Brain pericyte (primary cell): Measurements from ENCODE around the gene PRR14L.
A peak's percentile ranks its signal among the peaks of the same experiment; 100 is the strongest.
"Not testable (repeated sequence)": the region's sequence is repeated elsewhere in the genome, so short reads cannot be mapped to it uniquely, and the experiment has no call there.

Source experiments
- DNase-seq: peaks from one replicate; pipeline ENCODE4 v3.0.0-alpha.2; 2012; ENCODE audit warnings: low read depth, low spot score

The PRR14L gene

DNA sequence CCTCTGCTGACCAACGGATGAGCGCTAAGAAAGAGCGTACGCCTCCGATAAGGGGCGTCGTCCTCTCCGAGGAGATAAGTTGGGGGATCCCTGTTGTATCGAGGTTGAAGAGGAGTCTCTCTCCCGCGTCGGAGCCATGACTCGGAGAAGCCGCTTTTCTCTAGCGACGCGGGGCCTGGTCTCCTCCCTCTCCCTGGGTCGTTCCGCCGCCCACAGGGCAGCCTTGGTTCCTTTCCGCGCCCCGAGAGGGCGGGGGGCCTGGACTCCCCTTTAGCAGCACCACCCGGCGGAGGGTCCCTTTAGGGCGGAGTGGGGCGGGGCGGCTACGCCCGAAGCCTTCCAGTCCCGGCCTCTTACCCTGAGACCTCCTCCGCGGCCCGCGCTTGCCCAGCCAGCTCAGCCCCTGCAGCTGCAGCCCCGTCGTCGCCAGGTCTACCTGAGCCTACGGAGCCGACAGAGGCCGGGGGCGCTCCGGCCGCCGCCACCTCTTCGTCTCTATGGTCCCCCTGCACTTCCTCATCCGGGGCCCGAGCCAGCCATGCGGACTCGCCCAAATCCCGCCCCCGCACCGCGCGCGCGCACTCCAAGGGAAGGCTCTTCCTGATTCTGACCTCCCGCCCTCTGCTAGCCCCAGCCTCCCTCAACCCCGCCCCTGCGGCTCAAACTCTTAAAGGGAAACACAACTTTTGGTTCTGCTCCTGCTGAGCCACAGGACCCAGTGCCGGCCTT, at the start of gene PRR14L:
PRR14L (minus strand) TSS at position 497 of the 729 bp plus-strand sequence. CDS start 11,272 bp downstream, outside the sequence.
- peak; percentile 87 for DNase-seq

DNA sequence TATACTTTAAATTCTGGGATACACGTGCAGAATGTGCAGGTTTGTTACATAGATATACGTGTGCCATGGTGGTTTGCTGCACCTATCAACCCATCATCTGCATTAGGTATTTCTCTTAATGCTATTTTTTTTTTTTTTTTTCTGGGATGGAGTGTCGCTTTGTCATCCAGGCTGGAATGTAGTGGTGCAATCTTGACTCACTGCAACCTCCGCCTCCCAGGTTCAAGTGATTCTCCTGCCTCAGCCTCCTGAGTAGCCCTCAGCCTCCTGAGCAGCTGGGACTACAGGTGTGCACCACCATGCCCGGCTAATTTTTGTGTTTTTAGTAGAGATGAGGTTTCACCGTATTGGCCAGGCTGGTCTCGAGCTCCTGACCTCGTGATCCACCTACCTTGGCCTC, 49.4 kb upstream of the PRR14L start:
- DNase-seq = not testable (repeated sequence)

DNA sequence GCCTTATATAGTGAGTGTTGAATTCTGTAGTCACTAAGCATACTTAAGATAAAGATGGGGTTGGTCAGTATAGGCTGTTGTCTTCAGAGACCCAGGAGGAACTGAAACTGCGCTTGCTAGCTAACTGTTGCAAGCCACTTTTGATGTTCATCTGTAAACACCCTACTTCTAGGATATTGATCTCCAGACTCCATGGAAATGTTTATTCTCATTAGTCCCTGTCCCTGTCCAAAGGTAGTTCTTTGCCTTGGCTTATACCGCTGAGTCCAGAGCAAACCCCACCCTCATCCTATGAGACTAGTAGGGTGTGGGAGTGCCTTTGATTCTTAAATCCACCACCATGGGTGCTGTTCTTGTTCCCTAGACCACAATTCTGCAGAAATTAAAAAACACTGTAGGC, 40.3 kb upstream of the PRR14L start:
- no peak for DNase-seq

DNA sequence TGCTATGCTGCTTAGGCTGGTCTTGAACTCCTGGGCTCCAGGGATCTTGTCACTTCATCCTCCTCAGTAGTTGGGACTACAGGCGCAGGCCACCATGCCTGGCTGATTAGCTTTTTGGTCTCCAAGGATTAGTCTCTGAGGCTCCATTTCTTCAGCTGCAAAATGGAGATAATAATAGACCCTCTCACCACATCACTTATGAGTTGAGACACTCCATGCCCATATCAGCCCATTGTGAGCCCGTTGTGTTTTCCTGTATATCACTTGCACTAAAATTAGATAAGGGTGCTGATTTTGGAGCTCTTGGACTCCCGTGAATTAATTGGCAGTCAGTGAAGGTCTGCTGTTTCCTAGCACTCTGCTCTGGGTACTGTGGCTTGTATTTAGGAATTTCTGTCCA, 39.9 kb upstream of the PRR14L start:
- DNase-seq = no peak

DNA sequence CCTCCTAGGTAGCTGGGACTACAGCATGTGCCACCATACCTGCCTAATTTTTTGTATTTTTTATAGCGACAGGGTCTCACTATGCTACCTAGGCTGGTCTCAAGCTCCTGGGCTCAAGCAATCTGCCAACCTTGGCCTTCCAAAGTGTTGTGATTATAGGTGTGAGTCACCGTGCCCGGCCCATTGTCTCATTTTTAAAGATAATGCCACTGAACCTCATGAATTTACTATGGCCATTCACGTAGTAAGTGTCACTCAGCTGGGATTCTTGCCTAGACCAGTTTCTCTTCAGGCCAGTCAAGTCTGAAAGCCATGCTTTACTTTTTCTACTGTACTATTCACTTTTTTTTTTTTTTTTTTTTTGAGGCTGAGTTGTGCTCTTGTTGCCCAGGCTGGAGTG, 26.3 kb upstream of the PRR14L start:
- no peak for DNase-seq

DNA sequence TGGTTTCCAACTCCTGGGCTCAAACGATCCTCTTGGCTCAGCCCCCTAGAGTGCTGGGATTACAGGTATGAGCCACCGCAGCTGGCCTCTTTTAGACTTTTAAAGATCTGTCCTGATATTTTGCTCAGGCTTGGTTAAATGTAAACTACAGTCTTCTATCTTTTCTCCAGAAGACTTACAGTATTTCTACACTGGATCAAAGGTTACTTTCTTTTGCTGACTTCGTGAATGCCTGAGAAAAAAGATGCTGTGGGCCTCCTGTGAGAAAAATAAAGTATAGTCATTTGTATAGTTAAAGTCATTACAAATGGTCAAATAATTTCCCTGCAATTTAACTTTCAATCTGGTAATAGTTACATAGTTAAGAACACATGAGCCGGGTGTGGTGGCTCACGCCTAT, 23.5 kb upstream of the PRR14L start:
- DNase-seq = no peak

DNA sequence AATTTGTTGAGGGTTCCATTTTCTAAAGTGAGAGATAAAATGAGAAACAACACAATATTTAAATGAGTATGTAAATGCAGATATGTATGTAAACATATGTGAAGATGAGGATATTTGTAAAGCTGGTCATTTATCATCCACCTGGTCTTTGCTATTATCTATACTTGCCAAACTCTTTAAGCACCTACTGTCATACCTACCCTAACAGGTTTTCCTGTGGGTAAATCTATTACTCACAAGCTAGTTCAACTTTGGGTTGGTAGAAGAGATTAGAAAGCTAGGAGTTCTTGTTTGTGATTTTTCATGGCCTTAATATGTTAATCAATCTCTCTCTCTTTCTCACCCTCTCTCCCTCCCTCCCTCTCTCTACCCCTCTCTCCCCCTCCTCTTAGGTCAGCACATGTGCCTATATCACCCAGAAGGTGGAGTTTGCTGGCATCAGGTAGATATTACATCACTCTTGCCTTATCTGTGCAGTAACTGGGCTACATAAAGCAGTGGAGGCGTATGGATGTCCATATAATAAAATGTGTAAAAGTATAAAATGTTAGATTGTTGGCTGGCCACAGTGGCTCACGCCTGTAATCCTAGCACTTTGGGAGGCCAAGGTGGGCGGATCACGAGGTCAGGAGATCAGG, 18.6 kb upstream of the PRR14L start:
- DNase-seq = no peak

DNA sequence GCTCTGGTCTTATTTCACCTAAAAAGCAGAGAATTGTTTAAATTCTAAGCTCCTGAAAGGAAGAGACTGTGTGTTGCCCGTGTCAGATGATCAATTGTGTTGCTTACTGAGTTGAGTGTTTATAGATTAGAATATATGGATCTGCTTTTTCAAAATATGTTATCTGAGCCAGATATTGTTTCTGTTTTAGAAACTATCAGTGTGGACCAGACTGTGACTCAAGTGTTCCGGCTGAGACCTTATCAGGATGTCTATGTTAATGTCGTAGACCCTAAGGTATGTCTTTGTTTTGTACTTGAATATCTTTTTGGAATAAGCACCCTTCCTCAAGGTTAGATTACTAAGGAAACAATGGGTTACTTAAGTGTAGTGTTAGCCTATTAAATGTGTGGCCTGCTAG, 14.9 kb upstream of the PRR14L start:
- no peak for DNase-seq

DNA sequence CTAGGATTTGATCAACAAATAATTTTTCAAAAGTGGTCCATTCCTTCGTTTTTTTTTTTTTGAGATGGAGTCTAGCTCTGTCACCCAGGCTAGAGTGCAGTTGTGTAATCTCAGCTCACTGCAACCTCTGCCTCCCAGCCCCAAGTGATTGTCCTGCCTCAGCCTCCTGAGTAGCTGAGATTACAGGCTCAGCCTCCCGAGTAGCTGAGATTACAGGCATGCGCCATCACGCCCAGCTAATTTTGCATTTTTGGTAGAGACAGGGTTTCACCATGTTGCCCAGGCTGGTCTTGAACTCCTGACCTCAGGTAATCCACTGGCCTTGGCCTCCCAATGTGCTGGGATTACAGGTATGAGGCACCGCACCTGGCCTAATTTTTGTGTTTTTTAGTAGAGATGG, 8.9 kb upstream of the PRR14L start:
- DNase-seq = not testable (repeated sequence)

DNA sequence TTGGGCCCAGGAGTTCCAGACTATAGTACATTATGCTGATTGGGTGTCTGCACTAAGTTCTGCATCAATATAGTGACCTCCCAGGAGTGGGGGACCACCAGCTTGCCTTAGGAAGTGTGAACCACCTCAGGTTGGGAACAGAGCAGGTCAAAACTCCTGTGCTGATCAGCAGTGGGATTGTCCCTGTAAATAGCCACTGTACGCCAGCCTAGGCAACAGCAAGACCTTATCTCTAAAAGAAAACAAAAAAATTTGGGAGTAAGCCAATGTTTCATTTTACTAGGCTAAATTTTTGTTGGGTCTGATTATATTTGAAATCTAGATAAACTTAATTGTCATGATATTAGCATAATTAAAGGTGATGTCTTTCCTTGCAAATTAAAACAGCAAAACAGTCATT, 7.3 kb upstream of the PRR14L start:
- no peak for DNase-seq

DNA sequence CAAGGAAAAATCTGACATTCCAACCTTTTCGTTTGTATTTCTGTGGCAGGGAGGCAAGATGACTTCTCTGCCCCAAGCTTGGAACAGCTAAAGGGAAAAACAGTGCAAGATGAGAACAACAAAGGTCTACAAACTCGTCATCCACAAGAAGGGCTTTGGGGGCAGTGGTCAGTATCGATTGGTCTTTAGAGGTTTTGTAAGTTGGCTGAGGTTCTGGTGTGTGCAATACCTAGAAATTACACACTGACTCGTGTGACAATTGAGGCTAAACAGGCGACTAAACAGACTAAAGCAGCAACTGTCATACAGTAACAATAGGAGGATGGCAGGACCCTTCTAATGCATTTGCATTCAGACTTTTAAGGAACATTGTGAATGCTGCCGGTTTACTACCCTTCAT, 4.9 kb upstream of the PRR14L start:
- DNase-seq = no peak

DNA sequence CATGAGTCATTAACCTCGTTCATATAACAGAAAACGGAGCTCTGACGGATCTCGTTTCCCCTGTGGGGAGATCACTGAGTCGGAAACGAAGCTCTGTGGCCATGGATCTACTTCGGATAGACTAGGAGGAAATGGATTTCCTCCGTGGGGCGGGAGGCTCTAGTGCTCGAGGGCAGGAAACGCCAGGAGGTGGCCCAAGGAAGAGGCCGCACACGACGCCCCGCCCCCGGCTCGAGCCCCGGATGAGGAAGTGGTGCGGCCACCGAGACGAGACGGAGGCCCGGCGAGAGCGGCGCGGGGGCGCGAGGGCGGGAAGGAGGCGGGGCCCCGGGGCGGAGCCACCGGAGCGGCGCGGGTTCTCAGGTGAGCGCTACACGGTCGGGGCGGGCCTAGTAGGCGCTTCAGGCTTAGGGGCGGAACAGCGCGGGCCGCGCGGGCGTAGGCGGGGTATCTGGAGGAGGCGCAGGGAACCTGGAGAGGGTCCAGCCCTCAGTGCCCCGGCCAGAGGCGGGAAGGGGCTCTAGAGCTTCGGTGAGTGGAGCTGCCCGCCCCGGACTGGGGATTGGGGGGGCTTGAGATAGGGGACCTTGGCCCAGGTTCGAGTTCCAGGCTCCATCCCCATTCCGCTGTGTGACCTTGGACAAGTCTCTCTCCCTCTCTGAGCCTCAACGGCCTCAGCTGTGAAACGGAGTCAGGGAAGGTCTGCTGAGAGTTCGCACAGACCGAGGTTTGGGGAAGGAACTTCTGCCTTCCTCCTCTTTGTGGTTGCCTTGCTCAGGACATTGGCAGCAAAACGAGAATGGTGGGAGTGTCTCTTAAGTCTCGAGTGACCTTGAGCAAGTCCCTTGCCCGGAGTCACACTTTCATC, 3.9 kb upstream of the PRR14L start, which contains the start of gene DEPDC5:
DEPDC5 (plus strand) TSS at position 386 of the 868 bp plus-strand sequence. CDS start 903 bp downstream, outside the sequence.
- peak; percentile 80 for DNase-seq

DNA sequence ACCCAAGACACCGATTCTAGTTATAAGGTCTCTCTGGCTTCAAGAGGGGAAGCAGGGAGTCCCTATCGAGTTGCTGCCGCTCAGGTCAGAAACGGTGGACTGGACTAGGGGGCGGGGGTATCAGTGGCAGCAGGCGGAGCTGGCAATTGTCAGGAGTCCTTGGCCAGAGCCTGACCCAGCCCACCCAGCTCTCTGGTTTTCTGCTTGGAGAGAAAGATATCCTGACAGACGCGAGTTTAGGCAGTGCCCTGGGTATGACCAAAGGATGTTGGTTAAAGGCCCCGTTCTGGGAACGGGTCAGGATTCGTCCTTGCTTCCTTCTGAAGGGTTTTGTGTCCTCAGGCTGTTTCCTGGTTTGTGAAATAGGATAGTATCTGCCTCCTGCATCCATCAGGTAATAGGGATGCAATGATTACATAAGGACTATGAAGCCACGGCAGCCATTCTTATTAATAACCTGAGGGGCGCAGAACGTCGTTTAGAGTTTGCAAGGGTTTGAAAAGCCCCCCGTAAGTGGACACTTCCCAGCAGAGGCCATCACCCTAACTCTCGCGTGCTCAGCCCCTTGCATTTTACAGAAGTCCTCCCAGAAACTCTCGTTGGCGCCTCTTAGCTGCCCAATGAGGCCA, 3.2 kb upstream of the PRR14L start:
- DNase-seq = no peak

DNA sequence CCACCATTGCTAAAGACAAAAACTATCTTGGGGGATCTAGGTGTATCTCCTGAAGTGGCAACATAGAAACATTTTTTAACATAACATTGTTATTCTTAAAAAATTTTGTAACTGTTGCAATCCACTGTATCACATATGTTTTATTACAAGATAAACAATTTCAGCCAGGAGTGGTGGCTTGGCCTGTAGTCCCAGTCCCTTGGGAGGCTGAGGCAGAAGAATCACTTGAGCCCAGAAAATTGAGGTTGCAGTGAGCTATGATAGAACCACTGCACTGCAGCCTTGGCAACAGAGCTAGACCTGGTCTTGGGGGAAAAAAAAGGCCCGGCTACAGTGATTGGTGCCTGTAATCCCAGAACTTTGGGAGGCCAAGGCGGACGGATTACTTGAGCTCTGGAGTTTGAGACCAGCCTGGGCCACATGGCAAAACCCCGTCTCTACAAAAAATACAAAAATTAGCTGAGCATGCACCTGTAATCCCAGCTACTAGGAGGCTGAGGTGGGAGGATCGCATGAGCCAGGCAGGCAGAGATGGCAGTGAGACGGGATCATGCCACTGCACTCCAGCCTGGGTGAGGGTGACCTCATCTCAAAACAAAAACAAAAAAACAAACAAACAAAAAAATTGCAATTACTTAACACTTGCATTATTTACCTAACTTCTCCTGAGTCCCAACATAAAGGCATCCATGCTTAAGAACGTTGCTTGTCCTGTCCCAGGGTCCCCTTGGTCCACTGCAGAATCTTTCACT, 2.3 kb upstream of the PRR14L start:
- DNase-seq = no peak

DNA sequence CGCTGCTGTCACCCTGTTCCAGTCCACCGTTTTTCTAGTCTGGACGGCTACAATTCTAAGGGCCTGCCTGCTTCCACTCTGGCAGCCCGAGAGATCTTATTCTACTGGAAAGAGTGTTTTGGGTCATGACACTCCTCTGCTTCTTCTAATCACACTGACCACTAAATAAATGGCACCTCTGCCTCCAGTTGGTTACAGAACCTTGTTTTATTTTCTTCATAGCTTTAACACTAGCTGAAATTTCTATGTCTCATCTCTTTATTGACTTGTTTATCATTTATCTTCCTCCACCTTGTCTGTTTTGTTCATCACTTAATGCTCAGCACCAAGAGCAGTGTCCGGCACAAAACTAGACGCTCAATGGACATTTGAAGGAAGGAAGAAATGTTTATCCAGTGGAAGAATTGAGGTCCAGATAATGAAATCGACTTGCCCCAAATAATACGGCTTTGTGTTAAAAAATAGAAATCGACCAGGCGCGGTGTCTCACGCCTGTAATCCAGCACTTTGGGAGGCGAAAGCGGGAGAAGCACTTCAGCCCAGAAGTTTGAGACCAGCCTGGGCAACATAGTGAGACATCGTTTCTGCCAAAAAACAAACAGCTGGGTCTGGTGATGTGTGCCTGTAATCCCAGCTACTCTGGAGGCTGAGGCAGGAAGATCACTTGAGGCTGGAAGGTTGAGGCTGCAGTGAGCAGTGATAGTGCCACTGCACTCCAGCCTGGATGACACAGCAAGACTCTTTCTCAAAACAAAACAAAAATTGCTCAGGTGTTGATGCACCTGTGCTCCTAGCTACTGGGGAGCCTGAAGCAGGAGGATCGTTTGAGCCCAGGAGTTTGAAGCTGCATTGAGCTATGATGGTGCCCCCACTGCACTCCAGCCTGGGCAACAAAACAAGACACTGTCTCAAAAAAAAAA, 693 bp upstream of the PRR14L start:
- DNase-seq = no peak

DNA sequence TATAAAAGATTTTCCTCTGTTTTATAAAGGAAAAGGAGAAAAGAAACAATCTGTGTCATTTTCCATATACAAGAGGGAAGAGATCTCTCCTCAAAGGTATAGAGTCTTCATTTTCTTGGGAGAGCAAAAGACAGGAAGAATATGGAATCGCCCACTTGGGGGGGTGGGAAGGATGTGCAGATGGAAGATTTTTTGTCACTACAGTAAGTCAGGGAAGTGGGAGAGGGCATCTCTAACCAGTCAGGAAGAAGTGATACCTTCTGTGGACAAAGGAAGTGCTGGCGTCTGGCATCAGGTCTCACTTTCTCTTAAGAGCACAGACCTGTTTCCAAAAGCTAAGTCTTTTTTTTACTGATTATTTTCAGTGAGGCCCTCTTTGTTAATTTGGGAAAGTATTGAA, 1.4 kb downstream of the PRR14L start:
- DNase-seq = no peak

DNA sequence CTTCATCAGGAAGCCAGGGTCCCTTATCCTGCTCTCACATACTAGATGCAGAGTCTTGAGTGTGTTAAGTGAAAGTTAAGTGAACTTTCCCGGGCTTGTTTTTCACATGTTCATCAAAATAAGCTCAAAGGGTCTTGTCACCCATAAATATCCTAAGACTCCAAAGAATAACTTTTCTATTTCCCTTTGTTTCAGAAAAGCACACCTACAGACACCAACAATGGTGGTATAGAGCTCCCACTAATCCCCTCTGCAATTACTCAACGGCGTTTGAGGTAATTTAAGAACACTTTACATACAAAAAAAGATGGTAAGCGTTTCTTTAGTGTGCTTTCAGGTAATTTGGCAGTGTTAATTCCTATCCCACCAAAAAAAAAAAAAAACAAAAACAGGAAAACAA, 2.5 kb downstream of the PRR14L start:
- DNase-seq = no peak

DNA sequence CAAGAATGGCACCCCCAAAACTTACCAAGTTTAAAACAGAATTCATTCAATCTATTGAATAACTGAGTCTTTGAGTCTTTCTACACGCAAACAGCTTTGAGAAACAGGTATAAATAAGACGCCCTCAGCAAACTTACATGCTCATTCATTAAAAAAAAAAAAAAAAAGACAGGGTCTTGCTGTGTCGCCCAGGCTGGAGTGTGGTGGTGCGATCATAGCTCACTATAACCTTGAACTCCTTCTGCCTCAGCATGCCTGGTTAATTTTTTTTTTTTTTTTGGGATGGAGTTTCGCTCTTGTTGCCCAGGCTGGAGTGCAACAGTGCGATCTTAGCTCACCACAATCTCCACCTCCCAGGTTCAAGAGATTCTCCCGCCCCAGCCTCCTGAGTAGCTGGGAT, 6.1 kb downstream of the PRR14L start:
- no peak for DNase-seq

DNA sequence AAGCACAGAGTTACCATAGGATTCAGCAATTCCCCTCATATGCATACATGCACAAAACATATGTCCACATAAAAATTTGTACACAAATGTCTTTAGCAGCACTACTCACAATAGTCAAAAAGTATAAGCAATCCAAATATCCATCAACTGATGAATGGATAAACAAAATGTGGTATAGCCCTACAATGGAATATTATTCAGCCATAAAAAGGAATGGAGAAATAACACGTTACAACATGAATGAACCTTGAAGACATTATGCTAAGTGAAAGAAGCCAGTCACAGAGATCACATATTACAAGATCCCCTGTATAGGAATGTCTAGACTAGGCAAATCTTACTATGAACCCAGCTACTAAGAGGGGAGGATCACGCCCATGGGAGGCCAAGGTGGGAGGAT, 7.2 kb downstream of the PRR14L start:
- DNase-seq = no peak

DNA sequence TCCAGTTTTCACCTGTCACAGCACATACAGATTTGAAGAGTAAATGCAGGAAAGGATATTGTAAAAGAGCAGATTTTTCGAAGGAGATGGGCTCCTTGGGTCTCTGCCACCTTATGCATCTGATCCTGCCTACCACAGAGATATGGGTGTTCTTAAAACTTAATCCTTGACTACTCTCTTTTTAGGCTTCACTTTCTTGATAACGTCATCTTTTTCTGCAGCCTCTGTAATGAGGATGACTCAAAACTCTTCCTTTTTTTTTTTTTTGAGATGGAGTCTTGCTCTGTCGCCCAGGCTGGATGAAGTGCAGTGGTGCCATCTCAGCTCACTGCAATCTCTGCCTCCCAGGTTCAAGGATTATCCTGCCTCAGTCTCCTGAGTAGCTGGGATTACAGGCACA, 7.8 kb downstream of the PRR14L start:
- no peak for DNase-seq
